Measurements from ENCODE around the gene GYPE.
"Not testable (repeated sequence)": the region's sequence is repeated elsewhere in the genome, so short reads cannot be mapped to it uniquely, and the experiment has no call there.

DNA sequence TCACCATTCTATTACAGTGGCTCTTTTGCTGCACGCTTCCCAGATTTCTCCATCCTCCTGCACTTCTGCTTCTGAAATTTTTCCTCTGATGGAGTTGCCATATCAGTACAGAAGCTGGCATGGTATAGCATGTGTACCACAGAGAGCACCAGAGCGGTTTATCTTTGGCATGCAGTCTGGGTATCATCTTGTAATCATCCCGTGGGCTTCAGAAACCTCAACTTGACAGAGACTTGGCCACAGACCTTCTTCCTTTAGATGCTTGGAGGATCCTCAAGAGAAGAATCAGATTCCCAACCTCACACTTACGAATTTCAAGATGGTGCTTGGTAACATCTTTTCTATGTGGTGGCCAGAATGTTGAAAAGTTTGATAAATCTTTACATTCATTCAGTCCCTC lies 71.2 kb downstream of the GYPE start:
- TF ChIP-seq, protein P1, sequence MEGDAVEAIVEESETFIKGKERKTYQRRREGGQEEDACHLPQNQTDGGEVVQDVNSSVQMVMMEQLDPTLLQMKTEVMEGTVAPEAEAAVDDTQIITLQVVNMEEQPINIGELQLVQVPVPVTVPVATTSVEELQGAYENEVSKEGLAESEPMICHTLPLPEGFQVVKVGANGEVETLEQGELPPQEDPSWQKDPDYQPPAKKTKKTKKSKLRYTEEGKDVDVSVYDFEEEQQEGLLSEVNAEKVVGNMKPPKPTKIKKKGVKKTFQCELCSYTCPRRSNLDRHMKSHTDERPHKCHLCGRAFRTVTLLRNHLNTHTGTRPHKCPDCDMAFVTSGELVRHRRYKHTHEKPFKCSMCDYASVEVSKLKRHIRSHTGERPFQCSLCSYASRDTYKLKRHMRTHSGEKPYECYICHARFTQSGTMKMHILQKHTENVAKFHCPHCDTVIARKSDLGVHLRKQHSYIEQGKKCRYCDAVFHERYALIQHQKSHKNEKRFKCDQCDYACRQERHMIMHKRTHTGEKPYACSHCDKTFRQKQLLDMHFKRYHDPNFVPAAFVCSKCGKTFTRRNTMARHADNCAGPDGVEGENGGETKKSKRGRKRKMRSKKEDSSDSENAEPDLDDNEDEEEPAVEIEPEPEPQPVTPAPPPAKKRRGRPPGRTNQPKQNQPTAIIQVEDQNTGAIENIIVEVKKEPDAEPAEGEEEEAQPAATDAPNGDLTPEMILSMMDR (tag by site-specific recombination; IDR thresholded peaks at IDR 0.05), result not testable (repeated sequence)
- not testable (repeated sequence) for TF ChIP-seq ZNF423, ZNF707, ZIC2 (tag by site-specific recombination; IDR thresholded peaks at IDR 0.05)
- TF ChIP-seq, protein P2, sequence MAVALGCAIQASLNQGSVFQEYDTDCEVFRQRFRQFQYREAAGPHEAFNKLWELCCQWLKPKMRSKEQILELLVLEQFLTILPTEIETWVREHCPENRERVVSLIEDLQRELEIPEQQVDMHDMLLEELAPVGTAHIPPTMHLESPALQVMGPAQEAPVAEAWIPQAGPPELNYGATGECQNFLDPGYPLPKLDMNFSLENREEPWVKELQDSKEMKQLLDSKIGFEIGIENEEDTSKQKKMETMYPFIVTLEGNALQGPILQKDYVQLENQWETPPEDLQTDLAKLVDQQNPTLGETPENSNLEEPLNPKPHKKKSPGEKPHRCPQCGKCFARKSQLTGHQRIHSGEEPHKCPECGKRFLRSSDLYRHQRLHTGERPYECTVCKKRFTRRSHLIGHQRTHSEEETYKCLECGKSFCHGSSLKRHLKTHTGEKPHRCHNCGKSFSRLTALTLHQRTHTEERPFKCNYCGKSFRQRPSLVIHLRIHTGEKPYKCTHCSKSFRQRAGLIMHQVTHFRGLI (tag by site-specific recombination; IDR thresholded peaks at IDR 0.05), result not testable (repeated sequence)
- TF ChIP-seq, protein P3, sequence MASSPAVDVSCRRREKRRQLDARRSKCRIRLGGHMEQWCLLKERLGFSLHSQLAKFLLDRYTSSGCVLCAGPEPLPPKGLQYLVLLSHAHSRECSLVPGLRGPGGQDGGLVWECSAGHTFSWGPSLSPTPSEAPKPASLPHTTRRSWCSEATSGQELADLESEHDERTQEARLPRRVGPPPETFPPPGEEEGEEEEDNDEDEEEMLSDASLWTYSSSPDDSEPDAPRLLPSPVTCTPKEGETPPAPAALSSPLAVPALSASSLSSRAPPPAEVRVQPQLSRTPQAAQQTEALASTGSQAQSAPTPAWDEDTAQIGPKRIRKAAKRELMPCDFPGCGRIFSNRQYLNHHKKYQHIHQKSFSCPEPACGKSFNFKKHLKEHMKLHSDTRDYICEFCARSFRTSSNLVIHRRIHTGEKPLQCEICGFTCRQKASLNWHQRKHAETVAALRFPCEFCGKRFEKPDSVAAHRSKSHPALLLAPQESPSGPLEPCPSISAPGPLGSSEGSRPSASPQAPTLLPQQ (tag by site-specific recombination; IDR thresholded peaks at IDR 0.05), result not testable (repeated sequence)
